ENCODE results near the gene CCDC57.

The CCDC57 gene

GRCh38 chr17:82079001-82079677 lies 133.5 kb downstream of the CCDC57 start:
- no peaks in the 10 kb centered on the region for H3K9me3 ChIP-seq (ENCODE audit: control insufficient read depth, low read length)
- H3K27me3 ChIP-seq (replicated peaks; ENCODE audit: control insufficient read depth, insufficient read depth, low read length) = no peaks in the 10 kb centered on the region
- H3K9ac ChIP-seq (ENCODE audit: low read length) = no peak overlapping the region
- peaks cover 63% of the 10 kb centered on the region for H3K36me3 ChIP-seq (ENCODE audit: control insufficient read depth, insufficient read depth, low read length, severe bottlenecking)
- no peaks in the 10 kb centered on the region for H3K4me1 ChIP-seq (ENCODE audit: control insufficient read depth, insufficient read depth, low read length)
- DNase-seq (ENCODE audit: low read depth) = no peak
- H3K4me3 ChIP-seq (ENCODE audit: low read length) = no peak overlapping the region

- Histone ChIP-seq H3K9ac (ENCODE audit: low read length) (peak overlapping the region; percentile 17), H3K9me3 (ENCODE audit: control insufficient read depth, low read length) (no peaks in the 10 kb centered on the region), H3K4me3 (ENCODE audit: low read length) (no peak overlapping the region), H3K27me3 (replicated peaks; ENCODE audit: control insufficient read depth, insufficient read depth, low read length) (no peaks in the 10 kb centered on the region), H3K36me3 (ENCODE audit: control insufficient read depth, insufficient read depth, low read length, severe bottlenecking) (peaks cover 56% of the 10 kb centered on the region), H3K4me1 (ENCODE audit: control insufficient read depth, insufficient read depth, low read length) (no peaks in the 10 kb centered on the region)
- no peak for DNase-seq (ENCODE audit: low read depth)
Measured at GRCh38 chr17:82078433-82078832, 134.2 kb downstream of the CCDC57 start.

GRCh38 chr17:82077617-82078358 lies 134.9 kb downstream of the CCDC57 start:
- H3K36me3 ChIP-seq (ENCODE audit: control insufficient read depth, insufficient read depth, low read length, severe bottlenecking) = peaks cover 49% of the 10 kb centered on the region
- no peaks in the 10 kb centered on the region for H3K9me3 ChIP-seq (ENCODE audit: control insufficient read depth, low read length)
- peak overlapping the region; percentile 17 for H3K9ac ChIP-seq (ENCODE audit: low read length)
- H3K27me3 ChIP-seq (replicated peaks; ENCODE audit: control insufficient read depth, insufficient read depth, low read length) = no peaks in the 10 kb centered on the region
- H3K4me1 ChIP-seq (ENCODE audit: control insufficient read depth, insufficient read depth, low read length) = no peaks in the 10 kb centered on the region
- H3K4me3 ChIP-seq (ENCODE audit: low read length) = no peak overlapping the region
- DNase-seq (ENCODE audit: low read depth) = no peak

- H3K4me3 ChIP-seq (ENCODE audit: low read length) = no peak overlapping the region
- no peaks in the 10 kb centered on the region for H3K4me1 ChIP-seq (ENCODE audit: control insufficient read depth, insufficient read depth, low read length)
- no peaks in the 10 kb centered on the region for H3K27me3 ChIP-seq (replicated peaks; ENCODE audit: control insufficient read depth, insufficient read depth, low read length)
- no peaks in the 10 kb centered on the region for H3K9me3 ChIP-seq (ENCODE audit: control insufficient read depth, low read length)
- DNase-seq (ENCODE audit: low read depth) = no peak
- H3K36me3 ChIP-seq (ENCODE audit: control insufficient read depth, insufficient read depth, low read length, severe bottlenecking) = peaks cover 41% of the 10 kb centered on the region
- H3K9ac ChIP-seq (ENCODE audit: low read length) = peak overlapping the region; percentile 22
Measured at GRCh38 chr17:82076785-82077591, 135.7 kb downstream of the CCDC57 start.

GRCh38 chr17:82076018-82076784 lies 136.4 kb downstream of the CCDC57 start:
- Histone ChIP-seq H3K4me1 (ENCODE audit: control insufficient read depth, insufficient read depth, low read length) (no peaks in the 10 kb centered on the region), H3K4me3 (ENCODE audit: low read length) (no peak overlapping the region), H3K27me3 (replicated peaks; ENCODE audit: control insufficient read depth, insufficient read depth, low read length) (no peaks in the 10 kb centered on the region), H3K36me3 (ENCODE audit: control insufficient read depth, insufficient read depth, low read length, severe bottlenecking) (peaks cover 34% of the 10 kb centered on the region), H3K9ac (ENCODE audit: low read length) (no peak overlapping the region), H3K9me3 (ENCODE audit: control insufficient read depth, low read length) (no peaks in the 10 kb centered on the region)
- DNase-seq (ENCODE audit: low read depth) = no peak

GRCh38 chr17:82073446-82073845 lies 139.2 kb downstream of the CCDC57 start:
- no peaks in the 10 kb centered on the region for H3K9me3 ChIP-seq (ENCODE audit: control insufficient read depth, low read length)
- H3K4me3 ChIP-seq (ENCODE audit: low read length) = no peak overlapping the region
- DNase-seq (ENCODE audit: low read depth) = no peak
- no peaks in the 10 kb centered on the region for H3K27me3 ChIP-seq (replicated peaks; ENCODE audit: control insufficient read depth, insufficient read depth, low read length)
- peaks cover 9% of the 10 kb centered on the region for H3K36me3 ChIP-seq (ENCODE audit: control insufficient read depth, insufficient read depth, low read length, severe bottlenecking)
- no peak overlapping the region for H3K9ac ChIP-seq (ENCODE audit: low read length)
- H3K4me1 ChIP-seq (ENCODE audit: control insufficient read depth, insufficient read depth, low read length) = no peaks in the 10 kb centered on the region

- Histone ChIP-seq H3K9me3 (ENCODE audit: control insufficient read depth, low read length) (no peaks in the 10 kb centered on the region), H3K9ac (ENCODE audit: low read length) (no peak overlapping the region), H3K36me3 (ENCODE audit: control insufficient read depth, insufficient read depth, low read length, severe bottlenecking) (peaks cover 2% of the 10 kb centered on the region), H3K27me3 (replicated peaks; ENCODE audit: control insufficient read depth, insufficient read depth, low read length) (no peaks in the 10 kb centered on the region), H3K4me3 (ENCODE audit: low read length) (no peak overlapping the region), H3K4me1 (ENCODE audit: control insufficient read depth, insufficient read depth, low read length) (no peaks in the 10 kb centered on the region)
- no peak for DNase-seq (ENCODE audit: low read depth)
Measured at GRCh38 chr17:82072827-82073226, 139.8 kb downstream of the CCDC57 start.

- Histone ChIP-seq H3K9ac (ENCODE audit: low read length) (no peak overlapping the region), H3K36me3 (ENCODE audit: control insufficient read depth, insufficient read depth, low read length, severe bottlenecking) (no peaks in the 10 kb centered on the region)
Measured at GRCh38 chr17:82070611-82071010, 142.0 kb downstream of the CCDC57 start.

GRCh38 chr17:82065638-82066303 lies 146.9 kb downstream of the CCDC57 start, which contains the start of gene DUS1L:
Gene DUS1L (minus strand): TSS chr17:82065804. CDS start chr17:82065059, 745 bp downstream.
- Histone ChIP-seq H3K9me3 (ENCODE audit: control insufficient read depth, low read length) (no peaks in the 10 kb centered on the region), H3K4me3 (ENCODE audit: low read length) (peak within 1 kb of the TSS; percentile 89), H3K9ac (ENCODE audit: low read length) (peak within 1 kb of the TSS; percentile 96), H3K4me1 (ENCODE audit: control insufficient read depth, insufficient read depth, low read length) (peaks cover 22% of the 10 kb centered on the region), H3K36me3 (ENCODE audit: control insufficient read depth, insufficient read depth, low read length, severe bottlenecking) (peaks cover 26% of the 10 kb centered on the region), H3K27me3 (replicated peaks; ENCODE audit: control insufficient read depth, insufficient read depth, low read length) (no peaks in the 10 kb centered on the region)
- peak; percentile 75 for DNase-seq (ENCODE audit: low read depth)

More at GRCh38 chr17:82070611-82071010, 142.0 kb downstream of the CCDC57 start:
- H3K9me3 ChIP-seq (ENCODE audit: control insufficient read depth, low read length) = no peaks in the 10 kb centered on the region
- peaks cover 7% of the 10 kb centered on the region for H3K4me1 ChIP-seq (ENCODE audit: control insufficient read depth, insufficient read depth, low read length)
- DNase-seq (ENCODE audit: low read depth) = no peak
- no peaks in the 10 kb centered on the region for H3K27me3 ChIP-seq (replicated peaks; ENCODE audit: control insufficient read depth, insufficient read depth, low read length)
- no peak overlapping the region for H3K4me3 ChIP-seq (ENCODE audit: low read length)

GRCh38 chr17:82065193-82065637 lies 147.4 kb downstream of the CCDC57 start:
- no peaks in the 10 kb centered on the region for H3K9me3 ChIP-seq (ENCODE audit: control insufficient read depth, low read length)
- DNase-seq (ENCODE audit: low read depth) = peak; percentile 69

More at GRCh38 chr17:82065193-82065637, 147.4 kb downstream of the CCDC57 start:
- Histone ChIP-seq H3K9ac (ENCODE audit: low read length) (peak overlapping the region; percentile 96), H3K27me3 (replicated peaks; ENCODE audit: control insufficient read depth, insufficient read depth, low read length) (no peaks in the 10 kb centered on the region), H3K4me1 (ENCODE audit: control insufficient read depth, insufficient read depth, low read length) (peaks cover 22% of the 10 kb centered on the region), H3K36me3 (ENCODE audit: control insufficient read depth, insufficient read depth, low read length, severe bottlenecking) (peaks cover 32% of the 10 kb centered on the region), H3K4me3 (ENCODE audit: low read length) (peak overlapping the region; percentile 89)
